GM12873 (cell line): ENCODE results near the gene XKR7.

Experiments used
- CTCF ChIP-seq: IDR thresholded peaks from 2 replicates; pipeline ENCODE4 v1.5.1; 2012; ENCODE audit warnings: low read depth, mild to moderate bottlenecking, moderate library complexity, low read length, control low read depth; ENCODE audit not compliant: insufficient read depth; ENCODE audit errors: missing control alignments

XKR7 gene

GRCh38 chr20:32010101-32010500, 42.1 kb downstream of the XKR7 start, which contains the start of gene CCM2L:
TSS of gene CCM2L (plus strand) at chr20:32010438. CDS start at chr20:32010455, 17 bp downstream.
- no peak for TF ChIP-seq CTCF

- TF ChIP-seq CTCF, result no peak
Measured at GRCh38 chr20:32010666-32011065, 42.7 kb downstream of the XKR7 start.

DNA sequence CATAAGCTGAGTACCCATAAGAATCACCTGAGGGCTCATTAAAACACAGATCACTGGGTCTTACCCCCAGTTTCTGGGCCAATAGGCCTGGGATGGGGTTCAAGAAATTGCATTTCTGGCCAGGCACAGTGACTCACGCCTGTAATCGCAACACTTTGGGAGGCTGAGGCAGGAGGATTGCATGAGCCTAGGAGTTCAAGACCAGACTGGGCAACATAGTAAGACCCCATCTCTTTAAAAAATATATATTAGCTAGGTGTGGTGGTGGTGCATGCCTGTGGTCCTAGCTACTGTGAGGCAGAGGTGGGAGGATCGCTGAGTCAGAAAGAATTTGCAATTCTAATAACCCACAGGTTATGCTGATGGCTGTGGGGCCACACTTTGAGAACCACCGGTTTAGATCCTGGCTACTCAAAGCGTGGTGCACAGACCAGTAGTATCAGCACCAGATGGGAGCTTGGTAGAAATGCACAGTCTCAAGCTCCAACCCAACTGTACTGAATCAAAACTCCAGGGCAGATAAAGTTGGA, 44.3 kb downstream of the XKR7 start:
- TF ChIP-seq CTCF, result no peak

- no peak for TF ChIP-seq CTCF
Measured at GRCh38 chr20:32013326-32013725, 45.4 kb downstream of the XKR7 start.

GRCh38 chr20:32017711-32018251, 49.8 kb downstream of the XKR7 start:
- TF ChIP-seq CTCF, result peak; percentile 47

DNA sequence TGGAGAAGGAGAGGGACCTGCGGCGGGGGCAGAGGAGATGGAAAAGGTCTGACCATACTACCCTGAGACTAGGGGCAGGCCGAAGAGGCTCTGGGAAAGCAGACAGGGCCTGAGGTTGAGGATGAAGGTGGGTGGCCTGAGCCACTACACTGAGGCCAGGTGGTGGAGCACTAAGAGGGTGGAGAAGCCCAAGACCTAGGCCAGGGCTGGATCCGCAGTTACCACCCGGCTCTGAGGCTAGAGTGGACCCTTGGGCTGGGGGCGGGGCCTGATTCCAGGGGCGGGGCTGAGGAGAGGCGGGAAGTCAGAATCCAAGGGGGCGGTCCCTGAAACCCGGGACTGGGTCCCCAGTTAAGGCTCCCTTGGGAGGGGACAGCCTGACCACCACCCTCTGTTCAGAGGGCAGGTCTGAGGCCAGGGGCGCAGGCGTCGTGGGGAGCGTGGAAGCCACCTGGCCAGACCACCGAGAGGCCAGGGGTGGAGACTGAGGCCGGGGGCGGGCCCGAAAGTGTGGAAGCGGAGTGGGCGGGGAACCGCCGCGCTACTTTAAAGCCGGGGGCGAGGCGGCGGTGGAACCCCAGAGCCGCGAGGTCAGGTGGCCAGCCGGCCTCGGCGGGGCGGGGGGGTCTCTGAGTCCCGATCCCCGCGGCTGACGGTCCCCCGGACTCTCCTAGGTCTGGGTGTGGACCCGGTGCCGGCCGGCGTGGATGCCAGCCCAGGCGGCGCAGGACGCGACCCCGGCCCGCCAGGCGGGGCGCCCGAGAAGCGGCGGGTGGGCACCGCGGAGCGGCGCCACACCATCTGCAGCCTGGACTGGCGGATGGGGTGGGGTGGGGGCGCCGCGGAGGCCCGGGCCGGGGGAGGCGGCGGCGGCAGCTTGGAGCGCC, 50.6 kb downstream of the XKR7 start:
- no peak for TF ChIP-seq CTCF

GRCh38 chr20:32019156-32019510, 51.2 kb downstream of the XKR7 start:
- TF ChIP-seq CTCF, result peak; percentile 30
